Measurements from ENCODE around the gene ZBTB32. TPM values are rescaled to one million over a fixed set of nuclear protein-coding genes. Genes with fewer than 3 reads are reported as not detected.

ZBTB32 gene
- total RNA-seq, 2 donors from 2014 or later = not detected

DNA sequence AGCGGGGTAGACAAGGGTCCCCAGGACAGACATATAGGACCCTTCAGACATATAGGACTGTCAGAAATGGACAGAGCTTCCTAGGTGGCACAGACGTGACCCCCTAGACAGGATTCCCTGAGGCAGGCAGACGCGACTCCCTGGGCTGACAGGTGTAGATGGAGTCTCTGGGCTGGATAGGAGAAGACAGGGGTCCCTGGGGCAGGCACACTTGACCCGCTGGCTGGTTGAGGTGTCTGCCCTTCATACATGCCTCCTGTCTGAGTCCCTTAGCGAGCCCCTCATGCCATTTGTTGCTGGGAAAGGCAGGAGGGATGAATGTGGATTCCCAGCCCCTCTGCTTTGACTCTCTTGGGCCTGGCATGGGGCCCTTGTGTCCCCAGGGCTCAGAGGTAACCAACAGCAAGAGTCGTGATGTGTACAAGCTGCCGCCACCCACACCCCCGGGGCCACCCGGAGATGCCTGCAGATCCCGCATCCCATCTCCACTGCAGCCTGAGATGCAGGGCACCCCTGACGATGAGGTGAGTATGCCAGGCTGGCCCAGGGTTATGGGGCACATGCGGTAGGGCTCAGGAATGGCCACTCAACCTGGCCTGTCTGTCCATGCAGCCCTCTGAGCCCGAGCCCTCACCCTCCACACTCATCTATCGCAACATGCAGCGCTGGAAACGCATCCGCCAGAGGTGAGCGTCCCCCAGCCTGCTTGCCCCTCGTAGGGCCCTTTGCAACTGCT, 49.4 kb downstream of the ZBTB32 start:
- peak overlapping the region in 1 of 2 donors; percentile 98 for H3K27ac ChIP-seq
- H3K36me3 ChIP-seq = peaks cover 19% of the 10 kb centered on the region
- H3K9me3 ChIP-seq = no peaks in the 10 kb centered on the region
- ATAC-seq (ENCODE audit: insufficient number of reproducible peaks, low FRiP score, low read depth) (no peak), DNase-seq (ENCODE audit: low spot score) (no peak)
- TF ChIP-seq, protein P1, sequence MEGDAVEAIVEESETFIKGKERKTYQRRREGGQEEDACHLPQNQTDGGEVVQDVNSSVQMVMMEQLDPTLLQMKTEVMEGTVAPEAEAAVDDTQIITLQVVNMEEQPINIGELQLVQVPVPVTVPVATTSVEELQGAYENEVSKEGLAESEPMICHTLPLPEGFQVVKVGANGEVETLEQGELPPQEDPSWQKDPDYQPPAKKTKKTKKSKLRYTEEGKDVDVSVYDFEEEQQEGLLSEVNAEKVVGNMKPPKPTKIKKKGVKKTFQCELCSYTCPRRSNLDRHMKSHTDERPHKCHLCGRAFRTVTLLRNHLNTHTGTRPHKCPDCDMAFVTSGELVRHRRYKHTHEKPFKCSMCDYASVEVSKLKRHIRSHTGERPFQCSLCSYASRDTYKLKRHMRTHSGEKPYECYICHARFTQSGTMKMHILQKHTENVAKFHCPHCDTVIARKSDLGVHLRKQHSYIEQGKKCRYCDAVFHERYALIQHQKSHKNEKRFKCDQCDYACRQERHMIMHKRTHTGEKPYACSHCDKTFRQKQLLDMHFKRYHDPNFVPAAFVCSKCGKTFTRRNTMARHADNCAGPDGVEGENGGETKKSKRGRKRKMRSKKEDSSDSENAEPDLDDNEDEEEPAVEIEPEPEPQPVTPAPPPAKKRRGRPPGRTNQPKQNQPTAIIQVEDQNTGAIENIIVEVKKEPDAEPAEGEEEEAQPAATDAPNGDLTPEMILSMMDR (IDR thresholded peaks at IDR 0.05) = no peak
- no peaks in the 10 kb centered on the region for H3K27me3 ChIP-seq (replicated peaks; ENCODE audit: insufficient read depth)
- H3K4me3 ChIP-seq = no peak overlapping the region
- peaks cover 19 to 53% of the 10 kb centered on the region in 2 donors for H3K4me1 ChIP-seq (ENCODE audit: control insufficient read depth in 1 of 2, low read depth in 2 of 2)

DNA sequence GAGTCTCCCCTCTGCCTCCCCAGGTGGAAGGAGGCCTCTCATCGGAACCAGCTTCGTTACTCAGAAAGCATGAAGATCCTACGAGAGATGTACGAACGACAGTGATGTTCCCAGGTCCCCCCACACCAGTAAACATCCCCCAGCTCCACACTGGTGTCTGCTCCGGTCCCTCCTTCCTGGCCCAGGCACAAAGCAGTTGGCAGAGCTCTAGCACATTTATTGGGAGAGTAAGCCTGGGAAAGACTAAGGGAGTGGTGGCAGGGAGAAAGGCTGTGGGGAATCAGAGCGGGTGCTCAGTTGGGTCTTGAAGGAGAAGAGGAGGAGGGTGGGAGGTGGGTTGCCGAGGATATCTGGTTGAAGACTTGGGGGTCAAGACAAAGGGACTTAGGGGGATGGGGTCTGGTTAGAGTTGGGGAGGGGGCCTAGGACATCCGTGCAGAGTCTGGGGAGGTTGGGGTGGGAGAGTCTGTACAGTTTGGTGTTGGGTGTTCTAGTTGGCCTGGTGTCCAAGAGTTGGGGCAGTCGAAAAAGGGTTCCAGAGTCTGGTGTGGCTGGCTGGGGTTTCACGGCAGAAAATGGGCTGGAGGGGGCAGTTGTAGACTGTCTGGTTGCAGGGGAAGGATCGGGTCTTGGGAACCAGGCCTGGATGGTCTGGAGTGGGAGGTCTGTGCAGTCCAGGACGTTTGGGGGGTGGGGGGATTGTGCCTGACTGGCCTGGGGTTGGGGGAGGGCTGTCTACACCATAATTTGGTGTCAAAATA, 50.2 kb downstream of the ZBTB32 start:
- Histone ChIP-seq H3K36me3 (peaks cover 19% of the 10 kb centered on the region), H3K4me3 (peak overlapping the region; percentile 77), H3K27me3 (replicated peaks; ENCODE audit: insufficient read depth) (no peaks in the 10 kb centered on the region), H3K9me3 (no peaks in the 10 kb centered on the region), H3K4me1 (ENCODE audit: control insufficient read depth in 1 of 2, low read depth in 2 of 2) (peaks cover 15 to 53% of the 10 kb centered on the region in 2 donors), H3K27ac (peak overlapping the region; percentile 98 to 99)
- DNase-seq (ENCODE audit: low spot score) (no peak), ATAC-seq (ENCODE audit: insufficient number of reproducible peaks, low FRiP score, low read depth) (no peak)
- TF ChIP-seq, protein P1 (IDR thresholded peaks at IDR 0.05) = no peak

DNA sequence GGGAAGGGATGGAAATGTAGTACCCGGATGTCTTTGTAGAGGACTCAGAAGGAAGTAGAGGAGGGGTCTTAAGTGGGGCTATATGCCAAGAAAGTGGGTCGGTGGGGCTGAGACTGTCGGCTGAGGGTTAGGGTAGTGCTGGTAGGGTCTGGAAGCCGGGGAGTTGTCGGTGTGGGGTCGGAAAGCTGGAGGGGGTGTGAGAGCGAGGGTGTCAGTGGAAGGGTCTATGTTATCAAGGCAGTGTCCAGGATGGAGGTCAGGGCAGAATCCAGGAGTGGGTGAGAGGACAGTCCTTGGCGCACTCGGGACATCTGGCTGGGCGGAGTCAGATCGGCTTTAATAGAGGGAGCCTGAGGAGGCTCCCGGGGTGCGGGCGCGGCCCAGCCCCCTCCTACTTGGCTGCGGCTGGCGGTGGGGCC, 50.8 kb downstream of the ZBTB32 start:
- H3K27me3 ChIP-seq (replicated peaks; ENCODE audit: insufficient read depth) = no peaks in the 10 kb centered on the region
- ATAC-seq (ENCODE audit: insufficient number of reproducible peaks, low FRiP score, low read depth) (no peak), DNase-seq (ENCODE audit: low spot score) (no peak)
- H3K27ac ChIP-seq = peak overlapping the region; percentile 98 to 99
- no peaks in the 10 kb centered on the region for H3K9me3 ChIP-seq
- peak overlapping the region; percentile 77 for H3K4me3 ChIP-seq
- H3K36me3 ChIP-seq = peaks cover 19% of the 10 kb centered on the region
- peaks cover 11 to 51% of the 10 kb centered on the region in 2 donors for H3K4me1 ChIP-seq (ENCODE audit: control insufficient read depth in 1 of 2, low read depth in 2 of 2)
- TF ChIP-seq, protein P1 (IDR thresholded peaks at IDR 0.05) = no peak

DNA sequence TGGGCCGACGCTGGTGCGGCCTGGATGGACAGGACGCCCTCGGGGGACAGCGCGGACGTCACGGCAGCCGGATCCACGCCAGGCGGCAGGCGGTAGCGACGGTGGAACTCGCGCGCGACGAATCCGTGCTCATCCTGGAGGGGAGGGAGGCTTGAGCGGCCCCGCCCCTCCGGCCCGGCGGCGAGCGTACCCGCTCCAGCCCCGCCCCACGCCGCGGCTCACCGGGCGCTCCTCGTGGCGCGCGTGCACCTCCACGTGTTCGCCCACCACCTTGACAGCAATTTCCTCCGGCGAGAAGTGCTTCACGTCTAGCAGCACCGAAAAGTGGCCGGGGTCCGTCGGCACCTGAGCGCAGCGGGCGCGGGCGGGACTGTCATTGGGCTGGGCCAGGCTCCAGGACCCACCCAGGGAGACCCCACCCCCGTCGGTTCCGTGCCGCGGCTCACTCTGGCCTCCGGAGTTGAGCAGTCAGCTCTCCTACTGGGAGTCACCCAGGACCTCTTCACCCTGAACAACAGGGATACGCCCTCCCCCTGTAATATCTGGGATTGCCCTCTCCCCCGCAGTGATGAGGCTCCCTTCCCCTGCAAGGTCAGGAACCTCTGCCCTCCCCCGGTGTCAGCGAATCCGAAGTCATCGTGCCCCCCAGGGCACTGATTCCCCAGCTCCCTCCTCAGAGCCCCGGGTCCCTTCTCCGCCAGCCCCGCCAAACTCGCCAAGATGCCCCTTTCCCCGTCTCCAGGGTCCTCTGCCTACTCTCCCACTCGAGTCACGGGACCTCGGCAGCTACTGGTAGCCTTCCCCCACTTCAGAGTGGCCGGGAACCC, 51.4 kb downstream of the ZBTB32 start:
- Histone ChIP-seq H3K27me3 (replicated peaks; ENCODE audit: insufficient read depth) (no peaks in the 10 kb centered on the region), H3K4me3 (peak overlapping the region; percentile 77), H3K4me1 (ENCODE audit: control insufficient read depth in 1 of 2, low read depth in 2 of 2) (peaks cover 11 to 48% of the 10 kb centered on the region in 2 donors), H3K9me3 (no peaks in the 10 kb centered on the region), H3K36me3 (peaks cover 19% of the 10 kb centered on the region), H3K27ac (peak overlapping the region; percentile 98 to 99)
- DNase-seq (ENCODE audit: low spot score) (no peak), ATAC-seq (ENCODE audit: insufficient number of reproducible peaks, low FRiP score, low read depth) (no peak)
- TF ChIP-seq, protein P1 (IDR thresholded peaks at IDR 0.05) = no peak

All from thoracic aorta (tissue), 2 donors.